Measurements from ENCODE around the gene FBXO47. TPM values are rescaled to one million over a fixed set of nuclear protein-coding genes. Genes with fewer than 3 reads are reported as not detected.

The FBXO47 gene
- total RNA-seq, 1 donor from 2014 or later = not detected

GRCh38 chr17:38905375-38905774 is 61.8 kb downstream of the FBXO47 start:
- DNase-seq (ENCODE audit: low spot score) = no peak

- no peak for DNase-seq (ENCODE audit: low spot score)
Measured at GRCh38 chr17:38904892-38905291, 62.3 kb downstream of the FBXO47 start.

GRCh38 chr17:38903404-38903803 is 63.8 kb downstream of the FBXO47 start:
- no peak for DNase-seq (ENCODE audit: low spot score)

GRCh38 chr17:38900978-38901656 is 66.1 kb downstream of the FBXO47 start:
- no peak for DNase-seq (ENCODE audit: low spot score)

- DNase-seq (ENCODE audit: low spot score) = no peak
Measured at GRCh38 chr17:38899421-38899820, 67.8 kb downstream of the FBXO47 start.

GRCh38 chr17:38898812-38899348 is 68.3 kb downstream of the FBXO47 start:
- DNase-seq (ENCODE audit: low spot score) = no peak

GRCh38 chr17:38898291-38898679 is 68.9 kb downstream of the FBXO47 start:
- DNase-seq (ENCODE audit: low spot score) = no peak

- DNase-seq (ENCODE audit: low spot score) = no peak
Measured at GRCh38 chr17:38897671-38898290, 69.4 kb downstream of the FBXO47 start.

GRCh38 chr17:38897176-38897575 is 70.0 kb downstream of the FBXO47 start:
- DNase-seq (ENCODE audit: low spot score) = no peak

GRCh38 chr17:38896346-38896954 is 70.8 kb downstream of the FBXO47 start:
- DNase-seq (ENCODE audit: low spot score) = no peak

GRCh38 chr17:38894276-38894675 is 72.9 kb downstream of the FBXO47 start:
- DNase-seq (ENCODE audit: low spot score) = no peak

GRCh38 chr17:38893607-38894006 is 73.6 kb downstream of the FBXO47 start:
- DNase-seq (ENCODE audit: low spot score) = no peak

GRCh38 chr17:38893113-38893512 is 74.1 kb downstream of the FBXO47 start:
- DNase-seq (ENCODE audit: low spot score) = no peak

- DNase-seq (ENCODE audit: low spot score) = no peak
Measured at GRCh38 chr17:38892620-38893019, 74.6 kb downstream of the FBXO47 start.

- DNase-seq (ENCODE audit: low spot score) = no peak
Measured at GRCh38 chr17:38892083-38892482, 75.1 kb downstream of the FBXO47 start.

GRCh38 chr17:38891441-38891840 is 75.8 kb downstream of the FBXO47 start:
- no peak for DNase-seq (ENCODE audit: low spot score)

- DNase-seq (ENCODE audit: low spot score) = no peak
Measured at GRCh38 chr17:38890410-38890746, 76.8 kb downstream of the FBXO47 start.

- no peak for DNase-seq (ENCODE audit: low spot score)
Measured at GRCh38 chr17:38889745-38890409, 77.3 kb downstream of the FBXO47 start.

GRCh38 chr17:38888842-38889241 is 78.4 kb downstream of the FBXO47 start:
- no peak for DNase-seq (ENCODE audit: low spot score)

- DNase-seq (ENCODE audit: low spot score) = no peak
Measured at GRCh38 chr17:38886643-38887010, 80.6 kb downstream of the FBXO47 start.

Measured in ureter (tissue), 1 donor.